HG02798 (cell line): Measurements from ENCODE around the gene HENMT1.

Experiments
- ATAC-seq: cut with Tn5 transposase; IDR thresholded peaks from one replicate; pipeline ENCODE4 v1.9.1; 2021; ENCODE audit warnings: mild to moderate bottlenecking; ENCODE audit not compliant: unreplicated experiment, poor library complexity

Gene HENMT1

DNA sequence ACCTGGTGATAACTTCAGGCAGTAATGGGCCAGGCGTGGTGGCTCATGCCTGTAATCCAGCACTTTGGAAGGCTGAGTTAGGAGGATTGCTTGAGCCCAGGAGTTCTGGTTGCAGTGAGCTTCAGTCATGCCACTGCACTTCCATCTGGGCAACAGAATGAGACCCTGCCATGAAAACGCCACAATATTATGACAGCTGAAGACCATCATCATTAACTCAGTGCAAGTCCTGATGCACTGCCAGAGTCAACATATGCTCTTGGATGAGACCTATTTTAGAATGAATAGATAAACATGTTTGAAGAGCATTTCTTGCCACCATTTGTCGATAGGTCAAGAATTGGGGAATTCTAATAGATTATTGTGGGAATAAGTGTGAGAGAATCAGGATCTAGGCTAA, 26.4 kb downstream of the HENMT1 start:
- no peak for ATAC-seq

DNA sequence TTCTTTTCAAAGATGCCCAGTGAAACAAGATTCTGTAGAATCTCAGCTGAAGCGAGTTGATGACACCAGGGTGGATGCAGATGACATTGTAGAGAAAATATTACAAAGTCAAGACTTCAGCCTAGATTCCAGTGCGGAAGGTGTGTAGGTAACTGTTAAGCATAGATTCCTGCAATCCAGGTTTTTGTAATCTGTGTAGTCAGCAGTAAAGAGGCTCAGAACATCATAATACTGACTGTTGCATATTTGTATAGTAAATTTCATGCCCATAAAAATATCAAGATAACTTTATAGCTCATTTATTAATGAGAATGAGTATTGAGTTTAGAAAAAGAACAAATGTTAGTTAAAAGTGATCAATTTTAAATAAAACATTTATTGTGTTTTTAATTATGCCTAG, 32.2 kb downstream of the HENMT1 start:
- ATAC-seq: no peak

DNA sequence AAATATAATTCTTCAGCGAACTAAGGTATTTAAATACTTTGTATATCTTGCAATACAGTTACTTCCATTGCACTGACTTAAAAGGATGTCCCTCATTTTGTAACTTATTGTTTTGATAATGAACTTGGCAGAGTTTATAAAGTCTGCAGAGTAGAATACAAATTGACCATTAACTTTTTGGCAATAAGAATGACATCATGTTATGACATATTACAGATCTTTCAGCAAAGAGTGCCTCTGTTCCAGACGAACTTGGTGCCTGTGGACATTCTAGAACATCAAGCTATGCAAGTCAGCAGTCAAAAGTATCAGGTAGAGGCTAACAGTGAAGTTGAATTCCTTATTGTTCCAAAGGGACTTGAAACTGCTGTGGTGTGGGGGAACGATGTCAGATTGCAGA, 32.9 kb downstream of the HENMT1 start:
- no peak for ATAC-seq

DNA sequence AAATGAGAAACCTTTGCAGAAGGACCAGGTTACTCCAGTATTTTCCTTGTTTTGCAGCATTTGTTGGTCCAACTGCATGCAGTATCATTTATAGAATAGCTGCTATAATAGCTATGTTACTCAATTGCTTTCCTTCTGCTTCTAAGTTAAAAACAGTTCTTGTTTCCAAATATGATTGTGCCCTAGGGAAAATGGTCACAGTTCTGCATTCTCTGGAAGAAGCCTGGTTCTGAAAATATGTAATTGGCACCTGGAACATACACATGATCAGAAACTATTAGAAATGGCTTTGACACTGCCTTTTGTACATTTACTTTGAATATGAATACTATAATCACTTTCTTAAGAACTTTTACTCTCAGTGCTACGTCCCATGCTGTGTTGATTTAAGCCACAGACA, 33.6 kb downstream of the HENMT1 start:
- ATAC-seq: no peak

DNA sequence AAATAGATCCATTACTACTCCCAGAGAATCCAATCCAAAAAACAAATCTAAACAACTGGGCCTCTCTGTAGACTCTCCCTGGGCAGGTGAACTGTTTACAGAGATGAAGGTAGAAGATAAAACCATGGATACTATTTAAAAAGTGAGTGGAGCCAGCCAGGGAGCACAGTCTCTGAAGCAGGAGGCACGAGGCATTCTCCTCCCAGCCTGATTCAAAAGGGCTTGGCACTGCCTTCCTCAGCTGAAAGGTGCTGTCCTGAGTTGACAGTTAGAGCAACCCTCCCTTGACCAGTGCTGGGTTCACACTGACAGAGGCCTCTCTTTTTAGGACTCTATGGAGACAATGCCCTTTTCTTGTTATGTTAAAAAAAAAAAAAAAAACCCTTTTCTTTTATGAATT, 36.8 kb downstream of the HENMT1 start:
- ATAC-seq: no peak

DNA sequence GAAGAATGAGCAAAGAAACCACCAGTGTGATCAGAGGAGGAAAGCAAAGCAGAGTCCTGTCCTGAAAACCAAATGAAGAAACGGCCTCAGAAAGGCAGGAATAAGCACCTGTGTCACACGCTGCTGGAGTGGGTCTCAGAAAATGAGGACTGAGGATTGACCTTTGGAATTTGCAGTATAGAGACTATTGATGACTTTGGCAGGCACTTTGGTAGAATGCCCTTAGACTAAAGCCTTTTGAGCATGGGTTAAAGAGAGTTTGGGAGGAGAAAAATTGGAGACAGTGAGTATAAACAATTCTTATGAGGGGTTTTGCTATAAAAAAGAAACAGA, 43.2 kb downstream of the HENMT1 start:
- ATAC-seq: no peak

DNA sequence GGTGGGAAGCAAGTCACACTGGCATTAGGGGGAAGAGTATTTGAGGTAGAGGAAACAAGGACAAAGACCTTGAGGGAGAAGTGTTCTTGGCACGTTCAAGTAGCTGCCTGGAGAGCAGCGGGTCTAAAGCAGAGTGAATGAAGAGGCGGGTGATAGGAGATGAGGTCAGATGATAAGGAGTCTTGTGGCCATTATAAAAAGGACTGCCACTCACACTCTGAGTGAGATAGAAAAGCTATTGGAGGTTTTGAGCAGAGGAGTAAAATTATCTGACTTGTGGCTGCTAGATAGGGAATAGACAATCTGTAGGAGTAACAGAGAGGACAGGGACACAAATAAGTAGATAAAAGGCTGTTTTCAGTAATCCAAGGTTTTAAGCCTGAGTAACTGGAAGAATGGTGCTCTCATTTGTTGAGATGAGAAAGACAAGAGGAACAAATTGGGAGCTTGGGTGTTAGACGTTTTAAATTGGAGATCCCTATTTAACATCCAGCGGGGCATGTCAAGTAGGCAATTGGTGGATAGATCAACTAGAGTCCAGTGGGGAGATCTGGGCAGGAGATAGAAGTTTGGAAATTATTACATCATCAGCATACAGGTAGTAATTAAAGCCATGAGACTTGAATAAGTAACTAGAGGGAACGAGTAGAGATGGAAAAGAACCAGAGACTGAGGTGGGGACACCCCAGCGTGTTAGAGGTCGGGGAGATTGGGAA, 43.7 kb downstream of the HENMT1 start:
- no peak for ATAC-seq

DNA sequence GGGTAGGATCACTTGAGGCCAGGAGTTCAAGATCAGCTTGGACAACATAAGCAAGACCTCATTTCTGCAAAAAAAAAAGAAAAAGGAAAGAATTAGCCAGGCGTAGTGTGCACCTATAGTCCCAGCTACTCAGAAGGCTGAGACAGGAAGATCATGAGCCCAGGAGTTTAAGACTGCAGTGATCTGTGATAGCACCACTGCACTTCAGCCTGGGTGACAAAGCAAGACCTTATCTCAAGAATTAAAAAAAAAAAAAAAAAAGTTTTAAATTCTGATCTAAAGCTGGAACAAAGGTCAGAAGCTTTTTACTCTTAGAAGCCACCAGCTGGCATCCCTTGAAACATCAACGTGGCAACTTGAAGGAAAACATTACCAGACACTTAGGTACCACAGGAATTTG, 45.3 kb downstream of the HENMT1 start:
- no peak for ATAC-seq

DNA sequence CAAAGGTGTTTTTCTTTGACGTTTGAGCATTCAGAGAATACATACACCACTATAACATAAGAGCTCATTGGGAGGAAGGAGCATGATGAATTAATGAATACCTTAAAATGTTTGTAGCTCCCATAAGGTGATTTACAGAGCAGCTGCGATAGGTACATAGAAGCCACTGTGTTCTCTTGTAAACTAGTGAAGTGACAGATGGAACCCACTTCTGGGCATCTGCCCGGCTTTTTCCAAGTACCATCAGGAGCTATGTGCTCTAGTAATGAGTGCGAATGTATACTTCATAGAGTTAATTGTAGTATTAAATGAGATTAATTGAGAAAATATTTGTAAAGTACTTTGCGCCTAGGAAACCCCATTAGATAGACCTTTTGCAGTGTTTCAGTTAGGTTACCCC, 48.4 kb downstream of the HENMT1 start:
- ATAC-seq: no peak

DNA sequence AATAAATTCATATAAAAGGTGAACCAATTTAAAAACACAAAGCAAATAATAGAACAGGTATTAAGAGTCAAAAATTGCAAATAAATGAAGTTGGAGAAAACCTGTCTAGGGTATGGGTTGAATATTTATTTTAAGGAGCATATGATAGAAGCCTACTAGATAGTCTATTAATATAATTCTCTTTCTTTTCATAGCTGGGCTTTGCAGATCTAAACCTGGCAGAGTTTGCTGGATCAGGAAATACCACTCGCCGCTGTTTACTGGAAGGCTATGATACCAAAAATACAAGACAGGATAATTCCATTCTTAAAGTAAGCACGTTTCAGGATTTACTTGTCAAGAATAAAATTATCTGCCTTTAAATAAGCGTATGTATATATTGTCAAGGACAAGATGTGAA, 48.9 kb downstream of the HENMT1 start:
- ATAC-seq: no peak

DNA sequence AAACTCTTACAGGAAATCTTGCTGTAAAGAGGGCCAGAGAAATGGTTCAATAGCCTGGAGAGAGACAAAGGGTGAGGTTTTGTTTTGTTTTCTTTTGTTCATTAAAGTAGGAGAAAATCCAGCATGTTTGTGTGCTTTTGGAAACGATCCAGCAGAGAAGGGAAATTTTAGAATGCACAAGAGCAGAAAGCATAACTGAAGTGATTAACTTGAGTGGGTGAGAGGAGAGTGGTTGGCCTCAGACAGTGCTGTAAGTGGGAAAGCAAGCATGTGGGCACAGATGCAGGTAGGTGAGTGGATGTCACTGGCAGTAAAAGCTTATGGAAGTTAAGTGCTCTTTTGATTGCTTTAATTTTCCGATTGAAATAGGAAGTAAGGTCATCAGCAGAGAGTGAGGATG, 50.8 kb downstream of the HENMT1 start:
- ATAC-seq: no peak

DNA sequence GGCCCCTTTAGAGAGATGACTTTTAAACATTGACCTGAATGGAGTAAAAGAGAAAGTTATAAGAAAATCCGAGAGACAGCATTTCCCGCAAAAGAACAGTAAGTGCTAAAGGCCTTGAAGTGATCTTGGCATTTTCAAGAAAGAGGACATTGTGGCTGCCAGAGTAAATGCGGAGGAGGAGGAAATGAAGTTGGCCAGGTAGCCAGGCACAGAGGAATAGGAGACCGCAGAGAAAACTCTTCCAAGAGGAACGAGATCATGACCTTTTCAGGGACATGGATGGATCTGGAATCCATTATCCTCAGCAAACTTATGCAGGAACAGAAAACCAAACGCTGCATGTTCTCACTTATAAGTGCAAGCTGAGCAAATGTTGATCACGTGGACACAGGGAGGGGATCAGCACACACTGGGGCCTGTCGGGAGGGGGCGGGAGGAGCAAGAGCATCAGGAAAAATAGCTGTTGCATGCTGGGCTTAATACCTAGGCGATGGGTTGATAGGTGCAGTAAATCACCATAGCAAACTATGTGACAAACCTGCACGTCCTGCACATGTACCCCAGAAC, 51.3 kb downstream of the HENMT1 start:
- ATAC-seq: no peak

DNA sequence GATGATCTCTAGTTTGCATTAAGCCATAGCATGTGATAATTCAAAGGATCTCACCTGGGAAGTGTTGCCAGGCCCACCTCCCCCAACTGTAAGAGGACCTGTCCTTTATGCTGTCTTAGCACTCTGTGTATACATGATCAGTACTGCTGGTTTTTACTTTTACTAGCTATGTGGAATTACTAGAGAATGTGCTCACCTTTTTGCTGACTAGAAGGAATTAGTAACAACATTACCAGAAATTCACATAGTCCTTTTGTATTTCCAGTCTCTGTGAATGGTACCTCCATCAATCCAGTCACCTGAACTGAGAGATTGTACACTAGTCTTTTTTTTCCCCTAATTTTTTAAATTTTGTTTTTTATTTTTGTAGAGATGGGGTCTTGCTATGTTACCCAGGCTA, 54.4 kb downstream of the HENMT1 start:
- ATAC-seq: no peak

DNA sequence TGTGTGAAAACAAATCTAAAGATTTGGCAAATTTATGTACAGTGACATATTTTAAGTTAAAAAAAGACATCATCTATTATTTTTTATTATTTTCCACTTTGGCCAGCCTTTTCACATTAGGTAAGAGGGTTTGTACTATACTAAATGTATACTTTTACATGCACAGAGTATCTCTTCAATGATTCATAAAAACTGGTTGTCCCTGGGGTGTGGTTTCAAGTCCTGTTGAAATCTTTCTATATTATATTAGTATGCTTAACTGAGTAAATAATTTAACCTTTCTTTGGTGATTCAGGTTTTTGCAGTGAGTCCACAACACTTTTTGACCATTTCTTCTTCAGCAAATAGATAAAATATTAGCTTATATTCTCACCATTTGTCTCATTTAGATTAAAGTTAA, 55.3 kb downstream of the HENMT1 start:
- ATAC-seq: no peak

DNA sequence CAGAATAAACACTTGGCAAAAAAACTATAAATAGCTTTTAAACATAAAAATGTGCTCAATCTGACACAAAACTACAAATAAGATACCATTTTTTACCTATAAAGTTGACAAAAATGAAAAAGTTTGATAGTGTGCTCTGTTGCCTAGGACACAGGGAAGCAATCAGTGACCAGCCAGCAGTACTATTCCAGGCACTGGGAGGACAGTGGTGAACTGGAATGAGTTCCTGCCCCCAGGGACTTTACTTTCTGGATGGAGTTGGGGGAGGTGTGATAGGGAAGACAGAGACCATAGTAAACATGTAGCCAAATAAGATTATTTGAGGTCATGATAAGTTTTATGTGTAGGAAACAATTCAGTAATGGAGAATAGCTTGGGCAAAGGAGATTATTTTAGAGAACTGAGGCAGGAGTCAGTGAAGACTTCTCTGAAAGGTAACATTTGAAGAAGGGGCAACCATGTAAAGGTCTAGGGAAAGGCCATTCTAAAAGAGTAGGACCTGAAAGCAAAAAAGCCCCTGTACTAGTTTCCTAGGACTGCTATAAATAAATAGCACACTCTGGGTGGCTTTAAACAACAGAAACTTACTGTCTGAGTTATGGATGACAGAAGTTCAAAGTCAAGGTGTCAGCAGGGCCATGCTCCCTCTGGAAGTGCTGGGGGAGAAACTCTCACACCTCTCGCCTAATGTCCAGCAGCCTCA, 59.0 kb downstream of the HENMT1 start:
- ATAC-seq: no peak

DNA sequence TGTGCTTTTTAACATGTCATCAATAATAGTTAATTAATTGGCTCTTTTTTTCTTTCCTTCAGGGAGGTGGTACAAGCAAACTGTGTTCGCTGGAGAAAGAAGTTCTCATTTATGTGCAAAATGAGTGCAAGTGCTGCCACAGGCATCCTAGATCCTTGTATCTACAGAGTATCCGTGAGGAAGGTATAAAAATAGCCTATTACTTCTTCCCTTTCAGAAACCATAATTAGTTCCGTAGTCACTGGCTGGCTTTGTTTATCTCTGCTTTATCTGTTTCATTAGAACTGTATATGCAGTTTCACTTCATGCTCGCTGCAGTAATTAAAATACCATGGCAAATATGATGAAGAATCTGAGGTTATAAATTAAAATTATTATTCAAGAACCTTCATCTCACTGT, 60.4 kb downstream of the HENMT1 start:
- no peak for ATAC-seq

DNA sequence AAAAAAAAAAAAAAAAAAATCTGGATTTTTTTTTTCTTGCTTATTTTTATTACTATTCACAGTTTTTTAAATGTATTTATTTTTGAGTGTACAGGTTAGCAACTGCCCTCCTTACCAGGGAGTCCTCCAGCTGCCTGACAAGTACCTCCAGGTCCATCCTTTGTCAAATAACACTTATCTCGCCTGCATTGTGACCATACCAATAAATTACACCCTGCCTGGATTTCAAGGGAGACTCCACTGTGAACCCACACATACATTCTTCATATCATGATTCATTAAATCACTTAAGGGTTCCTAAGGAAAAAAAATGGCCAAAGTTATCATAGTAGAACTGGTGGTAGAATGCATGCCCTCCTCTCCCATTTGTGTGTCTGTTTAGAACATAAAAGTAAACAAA, 62.6 kb downstream of the HENMT1 start:
- no peak for ATAC-seq
